GM21717 (cell line): ENCODE data around the gene NCKAP5L.
A peak's percentile ranks its signal among the peaks of the same experiment; 100 is the strongest.
"Not testable (repeated sequence)": the region's sequence is repeated elsewhere in the genome, so short reads cannot be mapped to it uniquely, and the experiment has no call there.

ENCODE experiments used
- ATAC-seq: cut with Tn5 transposase; IDR thresholded peaks from one replicate; pipeline ENCODE4 v1.9.1; 2021; ENCODE audit warnings: mild to moderate bottlenecking, moderate library complexity; ENCODE audit not compliant: unreplicated experiment

Gene NCKAP5L, protein sequence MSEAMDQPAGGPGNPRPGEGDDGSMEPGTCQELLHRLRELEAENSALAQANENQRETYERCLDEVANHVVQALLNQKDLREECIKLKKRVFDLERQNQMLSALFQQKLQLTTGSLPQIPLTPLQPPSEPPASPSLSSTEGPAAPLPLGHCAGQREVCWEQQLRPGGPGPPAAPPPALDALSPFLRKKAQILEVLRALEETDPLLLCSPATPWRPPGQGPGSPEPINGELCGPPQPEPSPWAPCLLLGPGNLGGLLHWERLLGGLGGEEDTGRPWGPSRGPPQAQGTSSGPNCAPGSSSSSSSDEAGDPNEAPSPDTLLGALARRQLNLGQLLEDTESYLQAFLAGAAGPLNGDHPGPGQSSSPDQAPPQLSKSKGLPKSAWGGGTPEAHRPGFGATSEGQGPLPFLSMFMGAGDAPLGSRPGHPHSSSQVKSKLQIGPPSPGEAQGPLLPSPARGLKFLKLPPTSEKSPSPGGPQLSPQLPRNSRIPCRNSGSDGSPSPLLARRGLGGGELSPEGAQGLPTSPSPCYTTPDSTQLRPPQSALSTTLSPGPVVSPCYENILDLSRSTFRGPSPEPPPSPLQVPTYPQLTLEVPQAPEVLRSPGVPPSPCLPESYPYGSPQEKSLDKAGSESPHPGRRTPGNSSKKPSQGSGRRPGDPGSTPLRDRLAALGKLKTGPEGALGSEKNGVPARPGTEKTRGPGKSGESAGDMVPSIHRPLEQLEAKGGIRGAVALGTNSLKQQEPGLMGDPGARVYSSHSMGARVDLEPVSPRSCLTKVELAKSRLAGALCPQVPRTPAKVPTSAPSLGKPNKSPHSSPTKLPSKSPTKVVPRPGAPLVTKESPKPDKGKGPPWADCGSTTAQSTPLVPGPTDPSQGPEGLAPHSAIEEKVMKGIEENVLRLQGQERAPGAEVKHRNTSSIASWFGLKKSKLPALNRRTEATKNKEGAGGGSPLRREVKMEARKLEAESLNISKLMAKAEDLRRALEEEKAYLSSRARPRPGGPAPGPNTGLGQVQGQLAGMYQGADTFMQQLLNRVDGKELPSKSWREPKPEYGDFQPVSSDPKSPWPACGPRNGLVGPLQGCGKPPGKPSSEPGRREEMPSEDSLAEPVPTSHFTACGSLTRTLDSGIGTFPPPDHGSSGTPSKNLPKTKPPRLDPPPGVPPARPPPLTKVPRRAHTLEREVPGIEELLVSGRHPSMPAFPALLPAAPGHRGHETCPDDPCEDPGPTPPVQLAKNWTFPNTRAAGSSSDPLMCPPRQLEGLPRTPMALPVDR (N-terminal part only)

DNA sequence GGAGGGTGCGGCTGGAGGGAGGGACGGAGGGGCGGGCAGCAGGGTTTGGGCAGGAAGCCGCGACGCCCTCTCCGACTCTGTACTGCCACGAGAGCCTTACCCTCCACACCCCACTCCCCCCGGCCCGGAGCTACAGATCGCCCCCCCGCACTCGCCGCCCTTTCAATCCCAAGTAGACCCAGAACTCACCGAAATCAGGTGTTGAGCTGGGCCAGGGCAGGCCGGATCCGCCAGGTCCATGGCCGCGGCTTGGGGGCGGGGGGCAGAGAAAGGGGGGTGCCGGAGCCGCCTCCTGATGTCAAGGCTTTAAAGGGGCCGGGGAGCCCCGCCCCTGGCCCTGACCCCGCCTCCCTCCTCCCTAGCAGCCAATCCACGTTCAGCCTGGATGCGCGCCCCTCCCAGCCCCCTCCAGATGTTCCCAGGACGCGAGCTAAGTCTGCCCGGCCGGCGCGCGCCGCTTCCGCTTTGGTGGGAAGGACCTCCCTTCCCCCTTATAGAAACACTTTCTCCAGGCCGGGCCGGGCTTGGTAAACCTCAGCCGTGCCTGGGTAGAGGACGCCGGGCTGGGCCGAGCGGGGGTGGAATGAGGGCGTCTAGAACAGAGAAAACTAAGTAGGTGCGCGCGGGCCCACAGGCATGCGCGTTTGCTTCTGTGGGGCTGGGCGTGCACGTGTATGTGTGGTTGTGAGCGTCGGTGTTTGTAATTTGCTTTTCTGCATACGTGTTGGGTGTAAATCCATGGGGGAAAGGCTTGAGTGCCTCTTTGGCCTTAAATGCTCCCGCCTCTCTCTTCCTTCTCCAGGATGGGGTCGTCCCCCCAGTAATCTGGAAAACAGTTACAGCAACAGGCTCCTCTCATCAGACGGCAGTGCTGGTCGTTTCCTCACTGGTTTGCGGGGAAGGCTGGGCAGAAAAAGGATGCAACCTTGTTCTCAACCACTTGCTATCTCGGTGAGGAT, at the start of gene NCKAP5L:
Gene NCKAP5L, minus strand, starts transcription at position 281 of the 959 bp plus-strand sequence. CDS start 24,369 bp downstream, outside the sequence.
- ATAC-seq, result peak; percentile 85

DNA sequence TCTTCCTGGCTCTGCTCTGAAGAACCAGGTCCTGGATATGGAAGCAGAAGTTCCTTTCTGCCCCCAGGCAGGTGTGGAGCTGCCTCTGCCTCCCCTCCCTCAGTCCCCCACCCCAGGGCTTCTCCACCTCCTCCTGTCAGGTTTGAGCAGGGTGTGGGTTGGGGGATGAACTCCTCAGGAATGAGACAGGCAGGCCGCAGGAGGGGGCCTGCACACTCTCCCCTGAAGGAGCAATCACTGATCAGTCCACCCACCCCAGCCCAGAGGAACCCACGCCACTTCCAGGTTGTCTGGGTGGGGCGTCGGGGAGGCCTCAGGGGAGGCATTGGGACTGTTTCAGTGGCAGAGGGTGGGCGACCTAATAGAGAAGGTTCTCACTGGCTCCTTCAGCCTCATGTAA, 48.9 kb upstream of the NCKAP5L start:
- no peak for ATAC-seq

DNA sequence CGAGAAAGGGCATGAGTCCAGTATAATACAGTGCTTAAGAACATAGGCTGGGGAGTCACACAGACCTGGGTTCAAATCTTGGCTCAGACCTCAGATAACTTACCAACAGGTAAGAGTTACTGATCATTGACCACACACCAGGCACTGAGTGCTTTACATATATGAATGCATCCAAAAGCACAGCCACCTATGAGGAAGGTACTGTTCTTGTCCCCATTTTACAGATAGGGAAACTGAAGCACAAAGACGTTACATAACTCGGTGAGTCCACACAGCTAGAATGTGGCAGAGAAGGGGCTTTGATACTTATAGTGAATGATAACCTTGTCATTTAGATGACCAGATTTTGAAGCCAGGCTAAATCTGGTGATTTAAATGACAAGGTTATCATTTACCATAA, 47.9 kb upstream of the NCKAP5L start:
- ATAC-seq, result no peak

DNA sequence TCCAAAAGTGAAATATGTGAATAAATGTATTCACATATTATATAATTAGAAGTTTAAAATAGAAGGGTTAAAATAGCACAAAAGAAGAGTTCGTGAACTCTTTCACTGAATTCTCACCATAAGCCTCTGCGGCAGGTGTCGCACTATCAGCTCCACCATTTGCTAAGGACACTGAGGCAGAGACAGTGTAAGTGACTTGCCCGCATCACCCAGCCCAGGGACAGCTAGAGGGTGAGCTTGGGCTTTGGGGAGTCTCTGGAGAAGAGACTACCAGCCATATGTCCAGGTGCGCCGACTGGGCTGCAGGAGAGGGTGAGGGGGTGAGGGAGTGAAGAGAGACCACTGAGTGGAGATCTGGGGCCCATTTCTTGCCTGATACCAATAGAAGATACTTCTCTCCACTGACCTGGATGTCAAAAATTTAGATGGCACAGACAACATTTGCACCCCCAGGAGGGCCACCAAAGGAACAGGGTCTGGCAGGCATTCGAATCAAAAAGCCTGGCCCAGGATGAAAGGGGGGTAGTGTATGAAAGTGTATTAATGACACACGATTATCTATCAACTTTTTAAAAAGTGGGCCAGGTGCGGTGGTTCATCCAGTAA, 47.0 kb upstream of the NCKAP5L start:
- ATAC-seq, result no peak

DNA sequence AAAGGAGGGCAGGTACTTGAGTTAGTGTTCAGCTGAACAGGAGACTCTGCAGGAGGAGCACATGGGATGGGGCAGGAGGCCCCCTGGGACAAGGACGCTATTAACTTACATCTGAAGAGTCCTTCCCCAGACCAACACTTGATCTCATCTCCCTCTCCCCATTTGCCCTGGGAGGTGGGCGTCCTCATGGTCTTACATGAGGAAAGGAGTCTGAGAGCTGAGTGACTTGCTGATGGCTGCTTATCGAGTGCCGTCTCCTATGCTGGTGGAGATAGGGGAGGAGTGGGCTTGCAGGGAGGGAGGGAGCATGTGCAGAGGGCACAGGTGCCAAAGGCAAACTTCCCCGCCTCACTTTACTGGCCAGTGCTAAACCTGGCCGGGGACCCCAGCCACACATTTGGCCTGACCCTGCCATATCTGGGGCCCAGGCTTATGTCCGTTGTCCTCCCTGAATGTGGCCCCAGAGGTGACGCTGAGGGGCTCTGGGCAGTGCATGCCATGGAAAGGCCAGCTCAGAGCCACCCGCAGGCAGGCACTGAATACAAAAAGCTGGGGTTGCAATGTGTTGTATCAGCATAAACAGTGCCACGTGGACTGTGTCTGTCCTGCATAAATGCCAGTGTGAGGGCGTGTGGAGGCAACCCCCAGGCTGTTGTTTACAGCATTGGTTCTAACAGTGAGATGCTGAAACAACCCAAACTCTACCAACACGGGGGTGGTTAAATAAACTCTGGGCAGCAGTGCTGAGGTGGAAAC, 46.1 kb upstream of the NCKAP5L start:
- ATAC-seq, result no peak

DNA sequence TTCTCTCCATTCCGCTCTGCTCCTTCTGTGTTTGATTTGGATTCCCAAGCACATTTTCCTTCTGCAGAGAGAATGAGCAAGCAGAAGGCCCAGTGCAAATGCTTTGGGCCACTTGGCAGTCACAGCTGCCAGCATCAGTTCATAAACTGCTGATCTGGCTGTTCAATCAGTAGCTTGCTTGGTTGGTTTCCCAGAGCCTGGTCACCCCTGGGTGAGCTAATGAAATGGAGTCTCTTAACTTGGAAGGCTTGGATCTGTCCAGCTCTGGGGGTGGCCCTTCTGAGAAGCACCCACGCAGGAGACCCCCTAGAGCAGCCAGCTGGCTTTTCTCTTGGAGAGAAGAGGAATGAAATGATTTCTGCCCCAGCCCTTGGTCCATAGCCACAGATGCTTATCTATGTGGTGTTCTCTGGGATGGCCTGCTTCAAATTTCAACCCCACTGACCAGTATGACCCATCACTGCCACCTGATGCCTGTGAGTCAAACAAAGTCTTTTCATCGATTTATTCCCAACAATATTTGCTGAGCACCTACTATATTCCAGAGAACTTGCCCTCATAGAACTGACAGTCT, 45.2 kb upstream of the NCKAP5L start:
- no peak for ATAC-seq

DNA sequence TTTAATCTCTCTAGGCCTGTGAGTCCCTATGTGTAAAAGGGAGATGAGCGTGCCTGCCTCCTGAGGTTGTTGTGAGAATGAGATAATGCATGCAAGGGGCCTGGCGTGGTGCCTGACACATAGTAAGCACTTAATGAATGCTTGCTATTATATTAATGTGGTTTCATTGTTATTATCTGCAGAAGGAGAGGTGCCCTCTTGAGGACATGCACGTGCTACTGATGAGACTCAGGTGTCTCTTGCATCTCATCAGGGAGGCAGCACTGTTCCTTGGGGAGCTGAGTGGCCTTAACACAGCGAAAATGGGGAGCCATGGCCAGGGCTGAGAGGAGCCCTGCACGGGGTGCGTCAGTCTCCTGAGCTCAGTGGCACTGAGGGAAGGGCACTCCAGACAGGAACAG, 44.6 kb upstream of the NCKAP5L start:
- ATAC-seq, result no peak

DNA sequence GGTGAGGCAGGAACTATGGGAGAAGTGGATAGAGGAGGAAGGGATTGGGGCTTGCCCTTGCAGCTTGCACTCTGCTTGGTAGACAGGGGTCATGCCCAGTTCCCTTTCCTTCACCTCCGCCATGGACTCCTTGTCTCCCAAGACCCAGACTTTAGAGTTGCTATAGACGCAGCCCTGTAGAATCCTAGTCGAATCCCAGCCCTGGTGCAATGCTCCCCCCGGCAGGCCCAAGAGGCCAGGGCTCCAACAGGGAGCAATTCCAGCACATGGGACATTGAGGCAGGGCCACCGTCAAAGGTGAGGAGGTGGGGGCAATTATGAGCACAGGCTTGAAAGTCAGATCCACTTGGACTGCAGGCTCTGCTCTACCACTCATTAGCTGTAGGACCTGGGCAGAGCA, 44.2 kb upstream of the NCKAP5L start:
- ATAC-seq, result no peak

DNA sequence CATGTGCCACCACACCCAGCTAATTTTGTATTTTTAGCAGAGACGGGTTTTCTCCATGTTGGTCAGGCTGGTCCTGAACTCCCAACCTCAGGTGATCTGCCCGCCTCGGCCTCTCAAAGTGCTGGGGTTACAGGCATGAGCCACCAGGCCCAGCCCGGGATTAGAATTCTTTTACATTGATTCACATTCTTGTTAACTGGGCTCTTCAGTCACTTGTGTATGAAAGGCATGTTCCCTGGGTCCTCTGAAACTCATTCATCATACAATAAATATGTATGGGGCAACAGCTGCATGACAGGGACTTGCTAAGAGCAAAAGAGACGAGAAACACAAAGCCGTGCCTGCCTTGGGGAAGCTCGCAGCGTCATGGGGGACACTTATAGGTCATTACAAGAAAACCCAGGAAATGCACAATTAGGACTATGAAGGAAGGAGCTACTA, 43.6 kb upstream of the NCKAP5L start:
- not testable (repeated sequence) for ATAC-seq

DNA sequence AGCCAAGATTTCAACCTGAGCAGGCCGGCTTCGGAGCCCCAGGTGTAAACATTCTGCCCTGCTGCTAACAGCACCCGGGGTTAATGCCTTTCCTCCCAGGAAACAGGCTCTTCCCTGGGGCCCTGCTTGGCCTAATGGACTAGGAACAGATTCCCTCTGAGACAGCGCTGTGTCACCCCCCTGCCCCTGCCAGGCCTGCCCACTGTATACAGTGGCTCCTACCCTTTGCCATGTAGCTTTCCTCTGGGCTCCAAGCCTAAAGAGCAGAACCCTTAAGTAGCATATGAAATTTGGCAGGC, 43.0 kb upstream of the NCKAP5L start:
- no peak for ATAC-seq

DNA sequence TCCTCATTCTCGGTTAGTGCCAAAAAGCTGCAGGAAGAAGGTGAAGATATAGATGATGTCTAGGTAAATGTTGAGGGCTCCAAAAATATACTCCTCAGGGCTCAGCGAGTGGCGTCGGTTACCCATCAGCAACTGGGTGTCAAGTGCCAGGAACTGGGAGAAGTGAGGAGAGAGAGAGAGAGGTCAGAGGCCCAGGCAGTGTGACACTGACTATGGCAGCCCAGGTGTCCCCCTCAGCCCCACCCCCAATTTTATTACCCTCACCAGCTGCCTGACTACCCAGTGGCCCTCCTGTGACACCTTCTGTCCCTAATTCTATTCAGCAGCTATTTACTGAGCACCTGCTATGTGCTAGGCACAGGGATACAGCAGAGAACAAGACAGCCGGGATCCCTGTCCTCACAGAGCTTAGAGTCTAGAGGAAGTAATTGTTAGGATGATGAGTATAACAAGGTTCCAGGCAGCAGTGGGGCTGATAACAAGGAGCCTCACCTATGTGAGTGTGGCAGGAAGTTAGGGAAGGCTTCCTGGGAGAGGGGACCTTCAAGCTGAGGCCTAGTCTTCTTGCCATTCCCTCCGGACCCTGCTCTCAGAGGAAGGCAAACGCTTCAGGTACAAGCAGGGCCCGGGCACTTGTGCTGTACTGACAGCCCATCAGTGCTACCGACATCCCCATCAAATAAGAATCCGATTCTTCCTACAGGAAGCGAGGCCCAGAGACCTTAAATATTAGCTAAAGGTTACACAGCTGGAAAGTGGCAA, 42.5 kb upstream of the NCKAP5L start:
- ATAC-seq, result no peak

DNA sequence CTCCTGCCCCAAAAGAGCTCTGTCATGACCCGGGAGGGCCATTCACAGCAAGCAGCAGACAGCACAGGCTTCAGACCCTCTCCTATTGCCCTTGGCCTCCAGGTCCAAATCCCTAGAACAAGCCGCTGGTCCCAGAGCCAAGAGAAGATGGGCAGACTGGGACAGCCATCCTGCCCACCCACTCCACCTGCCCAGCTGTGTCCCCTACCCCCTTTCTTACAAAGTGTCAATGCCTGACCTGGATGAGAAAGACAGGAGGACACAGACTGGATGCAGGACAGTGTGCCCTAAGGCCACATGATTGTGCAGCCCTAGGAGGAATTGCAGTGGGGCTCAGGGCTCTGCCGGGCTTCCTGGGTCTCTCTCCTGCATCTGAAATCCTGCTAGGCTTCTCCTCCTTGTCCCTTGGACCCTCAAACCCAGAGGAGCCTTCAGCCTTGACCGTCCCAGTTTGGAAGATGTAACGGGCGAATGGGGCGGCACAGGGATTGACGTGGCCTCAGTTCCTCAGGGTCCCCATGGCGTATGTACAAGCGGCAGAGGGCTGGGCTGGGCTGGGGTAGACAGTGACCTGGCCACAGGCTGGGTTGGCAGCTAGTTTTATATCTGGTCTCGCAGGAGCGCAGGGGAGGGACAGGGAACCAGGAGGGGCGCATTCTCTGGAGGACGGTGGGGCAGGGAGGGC, 41.7 kb upstream of the NCKAP5L start:
- no peak for ATAC-seq

DNA sequence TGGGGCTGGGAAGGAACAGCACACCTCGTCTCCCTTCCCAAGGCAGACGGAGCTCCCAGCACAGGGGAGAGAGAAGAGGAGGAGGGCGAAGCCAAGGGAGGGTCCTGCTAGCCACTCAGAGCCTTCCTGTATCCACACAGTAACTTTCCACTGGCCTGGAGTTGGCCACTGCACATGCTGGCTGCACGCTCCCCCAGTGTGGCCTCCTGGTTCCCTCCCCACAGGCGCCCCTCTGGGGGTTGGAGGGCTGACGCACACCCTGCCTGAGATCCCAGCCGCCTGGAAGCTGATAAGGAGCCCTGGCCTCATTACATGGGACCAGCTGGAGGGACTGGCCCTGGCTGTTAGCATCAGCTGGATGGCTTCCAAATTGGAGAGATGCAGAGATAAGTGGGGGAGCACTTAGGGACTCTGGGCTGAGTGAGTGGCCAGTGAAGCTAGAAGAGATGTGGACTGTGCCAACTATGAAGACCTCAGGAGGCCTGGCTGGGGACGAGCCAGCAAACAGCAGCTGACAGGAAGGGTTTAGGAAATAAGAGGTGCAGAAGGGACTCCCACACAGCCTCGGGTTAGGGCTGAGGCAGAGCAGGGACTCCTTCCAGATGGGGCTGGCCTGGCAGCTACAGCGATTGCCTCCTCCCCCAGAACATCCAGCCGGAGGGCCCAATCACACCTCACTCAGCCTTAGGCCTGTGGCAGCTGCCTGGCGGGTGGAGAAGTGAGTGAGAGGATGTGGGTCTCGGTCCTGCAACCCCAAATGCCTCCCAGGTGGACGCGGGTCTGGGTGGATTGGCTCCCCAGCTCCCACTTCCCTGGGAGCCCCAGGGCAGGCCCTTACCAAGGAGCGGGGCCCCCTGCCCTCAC, 41.0 kb upstream of the NCKAP5L start:
- ATAC-seq, result no peak

DNA sequence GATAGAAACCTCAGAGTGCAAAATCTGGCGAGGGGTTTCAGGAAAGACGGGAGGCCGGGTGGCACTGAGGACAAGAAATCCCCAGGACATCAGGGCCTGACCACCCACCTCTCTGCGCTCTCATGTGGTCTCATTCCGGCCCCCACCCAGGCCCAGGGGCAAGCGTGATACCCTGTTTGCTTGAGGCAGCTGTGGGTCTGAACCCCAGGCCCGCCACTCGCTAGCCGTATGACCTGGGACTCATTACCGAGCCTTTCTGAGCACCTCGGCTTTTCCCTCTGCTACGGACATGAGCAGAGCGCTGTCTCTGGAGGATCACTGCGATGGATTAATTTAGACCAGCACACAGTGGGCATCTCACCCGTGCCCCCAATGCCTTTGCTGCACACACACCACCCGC, 40.2 kb upstream of the NCKAP5L start:
- no peak for ATAC-seq

DNA sequence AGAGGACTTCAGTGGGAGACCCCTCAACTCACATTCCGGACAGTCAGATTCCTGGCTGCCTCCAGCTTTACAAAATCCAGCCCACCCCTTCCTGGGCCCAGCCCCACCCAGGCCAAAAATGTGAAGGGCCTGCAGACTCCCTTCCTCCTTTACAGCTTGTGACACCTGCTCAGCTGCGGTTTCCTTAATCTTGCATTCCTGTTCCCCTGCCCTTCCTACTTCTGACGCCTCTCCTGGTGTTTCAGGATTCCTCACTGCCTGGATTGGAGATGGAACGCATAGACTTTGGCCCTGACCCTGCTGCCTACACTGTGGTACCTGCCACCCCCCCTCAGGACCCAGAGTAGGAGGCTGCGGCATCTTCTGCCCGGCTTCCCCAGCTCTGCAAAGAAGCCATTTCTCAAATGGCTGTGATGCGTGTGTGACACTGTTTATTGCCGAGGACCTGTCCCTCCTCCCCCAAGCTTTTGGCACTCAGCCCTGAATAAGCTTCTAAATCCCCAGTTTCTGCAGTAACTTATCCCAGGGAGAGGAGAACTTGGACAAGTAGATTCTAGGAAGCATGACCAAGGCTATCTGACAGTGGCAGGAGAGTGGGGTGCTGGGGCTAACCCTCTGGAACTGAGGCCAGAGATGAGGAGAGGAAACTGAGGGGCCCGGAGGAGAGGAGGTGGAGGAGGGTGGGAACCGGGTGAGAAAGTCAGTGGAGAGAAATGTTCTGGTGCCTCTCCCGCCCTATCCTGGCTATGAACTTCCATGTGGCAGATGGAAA, 39.5 kb upstream of the NCKAP5L start:
- ATAC-seq, result no peak
